Upper lobe of left lung (tissue), 6 donors: ENCODE measurements around the gene PALMD. TPM values are rescaled to one million over a fixed set of nuclear protein-coding genes. Genes with fewer than 3 reads are reported as not detected.

Experiments
- ATAC-seq, 2 donors: fragments of 200-7000 bp; cut with Tn5 transposase; one replicate each; pipeline ENCODE4 v1.9.1; 2022; ENCODE audit warnings: mild to moderate bottlenecking in 2 of 2, moderate library complexity in 2 of 2; ENCODE audit not compliant: low FRiP score in 2 of 2
- DNase-seq, 2 donors: peaks; one replicate each; pipeline ENCODE4 v3.0.0-alpha.2; 2019 to 2020
- H3K27ac ChIP-seq, 4 donors: fragments of 200-600 bp; sonication (generic); one replicate each; pipeline ENCODE4 v1.5.1; 2016 to 2019
- H3K27me3 ChIP-seq, 4 donors: fragments of 200-600 bp; sonication (generic); one replicate each; pipeline ENCODE4 v1.5.1; 2017 to 2019
- H3K36me3 ChIP-seq, 4 donors: fragments of 200-600 bp; sonication (generic); one replicate each; pipeline ENCODE4 v1.5.1; 2016 to 2019
- H3K4me1 ChIP-seq, 4 donors: fragments of 200-600 bp; sonication (generic); one replicate each; pipeline ENCODE4 v1.5.1; 2018 to 2019
- H3K4me3 ChIP-seq, 4 donors: fragments of 200-600 bp; sonication (generic); one replicate each; pipeline ENCODE4 v1.5.1; 2017 to 2019; ENCODE audit warnings: mild to moderate bottlenecking in 2 of 4, moderate library complexity in 1 of 4
- H3K9me3 ChIP-seq, 4 donors: fragments of 200-600 bp; sonication (generic); one replicate each; pipeline ENCODE4 v1.5.1; 2018 to 2019
- CTCF ChIP-seq, 6 experiments: fragments of 450-650 bp in 4 of 6; fragments of 200-600 bp in 2 of 6; sonication (generic) in 2 of 6; IDR thresholded peaks; one replicate each; pipeline ENCODE4 v1.5.1; 2016 to 2019; ENCODE audit warnings: antibody characterized with exemption in 6 of 6
- EP300 ChIP-seq, 4 donors: sonication (generic); formaldehyde crosslinking; IDR thresholded peaks; one replicate each; pipeline ENCODE4 v1.5.1; 2017; ENCODE audit warnings: antibody characterized with exemption in 4 of 4, control low read depth in 2 of 4
- POLR2A ChIP-seq, 4 donors: fragments of 450-650 bp; IDR thresholded peaks; one replicate each; pipeline ENCODE4 v1.5.1; 2016 to 2017; ENCODE audit warnings: antibody characterized with exemption in 4 of 4, mild to moderate bottlenecking in 2 of 4
- POLR2AphosphoS5 ChIP-seq, 2 donors: sonication (generic); formaldehyde crosslinking; IDR thresholded peaks; one replicate each; pipeline ENCODE4 v1.5.1; 2017; ENCODE audit warnings: antibody characterized with exemption in 2 of 2
- WGBS, 2 donors: methylation state at CpG; one replicate each; pipeline ENCODE4 v1.1.5; 2017 to 2018; 5-methylcytosine and 5-hydroxymethylcytosine counted together
- total RNA-seq, 6 donors: library from RNA; depleted of rRNA in 4 of 6; stranded (reverse); fragments of >200 nt in 4 of 6; gene quantifications; one replicate each; pipeline versions ENCODE4 v1.1.0 to v1.2.1, GENCODE V29; 2016 to 2021
- donor health status: DM: no; HTN: no; CAD: no; lungs with moderate emphysema.
- donor health status: DM: no; HTN: yes; CAD: no; lungs with severe emphysema.

PALMD gene
- total RNA-seq: 10 to 100 TPM; 11.0 to 30.6 (median 23.7) TPM

DNA sequence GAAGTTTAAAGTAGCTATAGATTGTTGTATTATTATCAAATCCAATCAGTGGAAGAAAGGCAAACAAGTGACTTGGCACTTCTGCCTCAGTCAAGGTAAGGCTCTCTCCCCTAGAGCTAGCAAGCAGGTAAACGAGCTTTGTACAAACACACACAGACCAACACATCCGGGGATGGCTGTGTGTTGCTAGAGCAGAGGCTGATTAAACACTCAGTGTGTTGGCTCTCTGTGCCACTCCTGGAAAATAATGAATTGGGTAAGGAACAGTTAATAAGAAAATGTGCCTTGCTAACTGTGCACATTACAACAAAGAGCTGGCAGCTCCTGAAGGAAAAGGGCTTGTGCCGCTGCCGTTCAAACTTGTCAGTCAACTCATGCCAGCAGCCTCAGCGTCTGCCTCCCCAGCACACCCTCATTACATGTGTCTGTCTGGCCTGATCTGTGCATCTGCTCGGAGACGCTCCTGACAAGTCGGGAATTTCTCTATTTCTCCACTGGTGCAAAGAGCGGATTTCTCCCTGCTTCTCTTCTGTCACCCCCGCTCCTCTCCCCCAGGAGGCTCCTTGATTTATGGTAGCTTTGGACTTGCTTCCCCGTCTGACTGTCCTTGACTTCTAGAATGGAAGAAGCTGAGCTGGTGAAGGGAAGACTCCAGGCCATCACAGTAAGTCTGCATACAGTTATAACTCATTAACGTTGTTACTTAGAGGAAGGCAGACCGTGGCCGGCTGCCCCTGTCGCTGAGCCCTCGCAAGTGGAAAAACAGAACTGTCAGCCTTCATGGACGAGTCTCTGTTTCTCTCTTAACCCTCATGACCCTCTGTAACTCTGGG, at the start of gene PALMD:
TSS of gene PALMD (plus strand) at position 415 of the 833 bp plus-strand sequence. CDS start at position 620, 205 bp downstream.
- H3K4me3 ChIP-seq: peak within 1 kb of the TSS; percentile 13 to 49 (median 38)
- DNase-seq (peak; percentile 27 to 50), ATAC-seq (peak; percentile 57 to 76)
- no peaks in the 10 kb centered on the region for H3K27me3 ChIP-seq
- peaks cover 13 to 22% (median 21%) of the 10 kb centered on the region in 4 donors for H3K4me1 ChIP-seq
- no peaks in the 10 kb centered on the region for H3K36me3 ChIP-seq
- TF ChIP-seq POLR2AphosphoS5 (IDR thresholded peaks at IDR 0.05) (peak in 1 of 2 donors; percentile 18), POLR2A (IDR thresholded peaks at IDR 0.05) (peak in 1 of 4 donors; percentile 45), CTCF (IDR thresholded peaks at IDR 0.05) (no peak), EP300 (IDR thresholded peaks at IDR 0.05) (no peak)
- peak within 1 kb of the TSS; percentile 58 to 83 (median 64) for H3K27ac ChIP-seq
- 10 to 18% methylated on average over 17 of the region's 17 CpGs for WGBS, 2 donors
- H3K9me3 ChIP-seq: no peaks in the 10 kb centered on the region

GRCh38 chr1:99598738-99599411, 47.0 kb upstream of the PALMD start:
- ATAC-seq (no peak), DNase-seq (no peak)
- no peak overlapping the region for H3K4me3 ChIP-seq
- no peaks in the 10 kb centered on the region for H3K9me3 ChIP-seq
- H3K27ac ChIP-seq: no peak overlapping the region
- H3K27me3 ChIP-seq: no peaks in the 10 kb centered on the region
- TF ChIP-seq EP300 (IDR thresholded peaks at IDR 0.05) (no peak), POLR2A (IDR thresholded peaks at IDR 0.05) (no peak), POLR2AphosphoS5 (IDR thresholded peaks at IDR 0.05) (no peak), CTCF (IDR thresholded peaks at IDR 0.05) (no peak)
- 88 to 93% methylated on average over 2 of the region's 2 CpGs for WGBS, 2 donors
- H3K4me1 ChIP-seq: no peaks in the 10 kb centered on the region
- no peaks in the 10 kb centered on the region for H3K36me3 ChIP-seq

DNA sequence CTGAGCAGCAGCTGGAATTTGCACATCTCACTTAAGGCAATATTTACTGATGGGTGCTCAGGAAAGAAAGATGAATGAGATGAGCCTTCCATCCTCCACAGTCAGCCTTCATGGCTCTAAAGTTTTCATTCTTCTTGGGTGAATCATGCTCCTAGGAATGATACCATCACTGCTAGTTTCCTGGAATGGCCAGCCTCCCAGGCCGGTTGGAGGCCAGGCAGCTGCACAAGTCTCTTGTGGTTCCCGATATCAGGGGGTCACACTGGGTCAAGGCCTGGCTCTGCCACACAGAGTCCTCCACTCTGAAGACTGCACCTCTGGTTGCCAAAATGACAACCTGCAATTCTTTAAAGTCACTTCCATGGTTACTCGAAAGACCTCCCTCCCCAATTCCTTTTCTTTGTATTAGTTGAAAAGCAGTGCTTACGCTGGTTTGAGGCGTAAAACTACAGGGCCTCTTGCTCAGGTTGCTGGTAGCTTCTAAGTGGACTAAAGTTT, 46.2 kb upstream of the PALMD start:
- H3K9me3 ChIP-seq: no peaks in the 10 kb centered on the region
- no peak overlapping the region for H3K4me3 ChIP-seq
- peak overlapping the region in 1 of 4 donors; percentile 45 for H3K27ac ChIP-seq
- TF ChIP-seq EP300 (IDR thresholded peaks at IDR 0.05) (no peak), POLR2A (IDR thresholded peaks at IDR 0.05) (no peak), POLR2AphosphoS5 (IDR thresholded peaks at IDR 0.05) (peak in 1 of 2 donors; percentile 44), CTCF (IDR thresholded peaks at IDR 0.05) (no peak)
- peak in 1 of 2 donors; percentile 65 for ATAC-seq
- no peak for DNase-seq
- no peaks in the 10 kb centered on the region for H3K36me3 ChIP-seq
- WGBS, 2 donors: 76 to 84% methylated on average over 5 of the region's 5 CpGs
- no peaks in the 10 kb centered on the region for H3K4me1 ChIP-seq
- no peaks in the 10 kb centered on the region for H3K27me3 ChIP-seq

GRCh38 chr1:99600782-99601181, 45.1 kb upstream of the PALMD start:
- no peak for TF ChIP-seq POLR2A (IDR thresholded peaks at IDR 0.05)
- no peak for TF ChIP-seq EP300 (IDR thresholded peaks at IDR 0.05)
- TF ChIP-seq POLR2AphosphoS5 (IDR thresholded peaks at IDR 0.05): no peak
- no peak for TF ChIP-seq CTCF (IDR thresholded peaks at IDR 0.05)
- 64 to 71% methylated on average over 3 of the region's 3 CpGs for WGBS, 2 donors

More at GRCh38 chr1:99600782-99601181, 45.1 kb upstream of the PALMD start:
- Histone ChIP-seq H3K4me3 (no peak overlapping the region), H3K27ac (no peak overlapping the region), H3K27me3 (no peaks in the 10 kb centered on the region), H3K4me1 (no peaks in the 10 kb centered on the region), H3K9me3 (no peaks in the 10 kb centered on the region), H3K36me3 (no peaks in the 10 kb centered on the region)
- ATAC-seq (no peak), DNase-seq (no peak)
